ENCODE results near the gene ILDR2.
"Not testable (repeated sequence)": the region's sequence is repeated elsewhere in the genome, so short reads cannot be mapped to it uniquely, and the experiment has no call there.

ILDR2 gene

GRCh38 chr1:166884971-166885370 is 90.4 kb downstream of the ILDR2 start:
- DNase-seq (ENCODE audit: low read depth): no peak

DNA sequence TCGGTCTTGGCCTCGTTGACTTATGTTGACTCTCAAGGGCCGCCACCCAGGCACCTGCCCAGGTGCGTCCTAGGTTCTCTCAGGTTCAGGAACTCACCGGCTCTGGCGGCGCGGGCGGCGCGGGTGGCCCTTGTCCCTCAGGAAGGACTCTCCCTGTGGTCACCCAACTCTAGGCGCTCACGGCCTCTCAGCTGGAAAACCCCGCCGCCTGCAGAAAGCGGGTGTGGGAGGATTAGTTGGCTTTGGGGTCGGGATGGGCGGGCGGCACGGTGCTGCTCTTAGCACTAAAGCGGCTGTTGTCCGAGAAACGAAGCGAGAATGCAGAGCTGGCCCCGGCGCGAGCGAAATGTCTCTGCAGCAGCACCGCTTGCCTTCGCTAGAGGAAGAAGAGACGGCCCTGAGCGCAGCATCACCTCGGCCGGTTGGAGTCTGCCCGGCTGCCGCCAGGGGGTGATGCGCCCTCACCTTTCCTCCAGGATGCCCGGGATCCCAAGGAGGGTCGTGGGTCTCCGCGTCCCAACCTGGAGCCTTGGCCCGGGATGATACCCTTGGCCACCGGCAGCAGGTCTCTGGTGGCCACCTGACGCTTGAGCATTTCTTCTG is 91.2 kb downstream of the ILDR2 start:
- no peak for DNase-seq (ENCODE audit: low read depth)

DNA sequence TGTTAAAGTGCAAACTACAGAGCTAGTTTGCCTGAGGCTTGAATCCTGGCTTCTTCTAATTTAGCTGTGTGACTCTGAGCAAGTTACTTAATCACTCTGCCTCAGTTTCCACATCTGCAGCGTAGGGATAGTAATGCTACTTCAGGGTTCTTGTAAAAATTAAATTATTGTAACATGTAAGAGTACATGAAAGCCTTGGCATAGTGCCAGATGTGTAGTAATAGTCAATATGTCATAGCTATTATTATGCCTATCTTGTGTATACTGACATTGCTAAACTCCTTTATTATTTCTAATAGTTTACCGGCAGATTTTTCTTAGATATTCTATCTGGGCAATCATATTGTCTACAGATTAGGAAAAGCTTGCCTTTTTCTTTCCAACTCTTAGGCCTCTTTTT is 92.4 kb downstream of the ILDR2 start:
- no peak for DNase-seq (ENCODE audit: low read depth)

DNA sequence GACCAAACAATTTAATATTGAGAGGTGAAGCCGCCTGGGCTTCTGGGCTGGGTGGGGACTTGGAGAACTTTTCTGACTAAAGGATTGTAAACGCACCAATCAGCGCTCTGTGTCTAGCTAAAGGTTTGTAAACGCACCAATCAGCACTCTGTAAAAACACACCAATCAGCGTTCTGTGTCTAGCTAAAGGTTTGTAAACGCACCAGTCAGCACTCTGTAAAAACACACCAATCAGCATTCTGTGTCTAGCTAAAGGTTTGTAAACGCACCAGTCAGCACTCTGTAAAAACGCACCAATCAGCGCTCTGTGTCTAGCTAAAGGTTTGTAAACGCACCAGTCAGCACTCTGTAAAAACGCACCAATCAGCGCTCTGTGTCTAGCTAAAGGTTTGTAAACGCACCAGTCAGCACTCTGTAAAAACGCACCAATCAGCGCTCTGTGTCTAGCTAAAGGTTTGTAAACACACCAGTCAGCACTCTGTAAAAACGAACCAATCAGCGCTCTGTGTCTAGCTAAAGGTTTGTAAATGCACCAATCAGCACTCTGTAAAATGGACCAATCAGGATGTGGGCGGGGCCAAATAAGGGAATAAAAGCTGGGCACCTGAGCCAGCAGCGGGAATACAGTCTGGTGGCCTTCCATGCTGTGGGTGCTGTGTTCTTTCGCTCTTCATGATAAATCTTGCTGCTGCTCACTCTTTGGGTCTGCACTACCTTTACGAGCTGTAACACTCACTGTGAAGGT is 97.0 kb downstream of the ILDR2 start:
- not testable (repeated sequence) for DNase-seq (ENCODE audit: low read depth)

- no peak for DNase-seq (ENCODE audit: low read depth)
Observed at GRCh38 chr1:166876540-166876838, 98.9 kb downstream of the ILDR2 start.

DNA sequence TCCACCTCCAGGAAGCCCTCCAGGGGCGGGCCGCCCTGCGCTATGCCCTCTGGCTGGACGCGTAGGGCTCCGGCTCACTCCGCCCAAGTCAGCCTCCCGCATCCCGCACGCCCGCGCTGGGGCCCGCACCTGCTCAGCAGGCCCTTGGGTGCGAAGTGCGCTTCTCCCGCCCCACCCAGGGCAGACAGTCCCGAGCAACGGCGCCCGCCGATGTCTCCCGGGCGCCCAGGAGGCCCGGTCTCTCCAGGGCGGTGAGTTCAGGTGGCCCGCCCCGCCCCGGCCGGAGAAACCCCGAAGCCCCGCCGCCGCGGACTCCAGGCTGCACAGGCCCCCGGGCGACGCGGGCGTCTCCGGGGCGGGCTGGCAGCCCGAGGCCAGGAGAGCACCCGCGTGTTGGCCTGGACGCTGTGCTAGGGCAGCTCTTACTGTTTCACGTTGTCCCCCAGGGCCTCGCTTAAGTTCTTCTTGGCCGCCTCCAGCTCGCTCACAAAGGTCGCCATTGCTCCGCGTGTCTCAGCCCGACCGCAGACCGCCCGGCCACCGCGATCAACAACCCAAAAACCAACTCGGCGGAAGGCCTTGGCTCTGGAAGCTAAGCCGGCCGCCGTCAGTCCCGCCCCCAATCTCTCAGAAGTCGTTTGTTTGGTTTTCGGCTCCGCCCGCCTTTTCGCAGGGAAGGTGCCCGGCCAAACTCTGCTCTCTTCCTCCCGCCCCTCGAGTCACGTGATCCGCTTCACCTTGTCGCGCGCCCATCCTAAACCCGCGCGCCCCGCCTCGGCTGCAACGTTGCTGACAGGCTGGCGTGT is 99.4 kb downstream of the ILDR2 start, which contains the start of gene TADA1:
TADA1 (minus strand) TSS at position 531 of the 806 bp plus-strand sequence; CDS start at position 500, 31 bp downstream.
- peak; percentile 98 for DNase-seq (ENCODE audit: low read depth)

GRCh38 chr1:166875302-166875733 is 100.0 kb downstream of the ILDR2 start:
- DNase-seq (ENCODE audit: low read depth): no peak

DNA sequence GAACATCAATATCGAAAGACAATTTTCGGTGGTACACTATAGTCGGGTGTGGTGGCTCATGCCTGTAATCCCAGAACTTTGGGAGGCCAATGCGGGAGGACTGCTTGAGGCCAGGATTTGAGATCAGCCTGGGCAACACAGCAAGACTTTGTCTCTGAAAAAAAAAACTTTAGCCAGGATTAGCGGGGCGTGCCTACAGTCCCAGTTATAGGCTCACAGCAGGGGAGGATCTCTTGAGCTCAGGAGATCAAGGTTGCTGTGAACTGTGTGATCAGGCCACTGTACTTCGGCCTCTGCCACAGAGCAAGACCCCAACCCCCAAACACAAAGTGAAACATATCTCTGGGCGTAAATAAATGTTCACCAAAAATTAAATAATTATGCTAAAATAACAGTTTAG is 100.9 kb downstream of the ILDR2 start:
- DNase-seq (ENCODE audit: low read depth): no peak

DNA sequence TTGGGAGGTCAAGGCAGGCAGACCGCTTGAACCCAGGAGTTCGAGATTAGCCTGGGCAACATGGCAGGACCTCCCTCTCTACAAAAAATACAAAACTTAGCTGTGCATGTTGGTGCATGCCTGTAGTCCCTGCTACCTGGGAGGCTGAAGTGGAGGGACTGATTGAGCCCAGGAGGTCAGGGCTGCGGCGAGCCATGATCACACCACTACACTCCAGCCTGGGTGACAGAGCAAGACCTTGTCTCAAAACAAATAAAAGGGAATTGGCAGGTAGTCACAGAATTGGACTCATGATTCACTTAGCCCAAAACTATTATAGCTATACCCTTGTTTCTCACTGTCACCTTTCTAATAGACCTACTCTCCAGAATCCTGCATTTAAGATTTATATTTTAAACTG is 104.8 kb downstream of the ILDR2 start:
- DNase-seq (ENCODE audit: low read depth): no peak

GRCh38 chr1:166869318-166870099 is 105.8 kb downstream of the ILDR2 start:
- no peak for DNase-seq (ENCODE audit: low read depth)

DNA sequence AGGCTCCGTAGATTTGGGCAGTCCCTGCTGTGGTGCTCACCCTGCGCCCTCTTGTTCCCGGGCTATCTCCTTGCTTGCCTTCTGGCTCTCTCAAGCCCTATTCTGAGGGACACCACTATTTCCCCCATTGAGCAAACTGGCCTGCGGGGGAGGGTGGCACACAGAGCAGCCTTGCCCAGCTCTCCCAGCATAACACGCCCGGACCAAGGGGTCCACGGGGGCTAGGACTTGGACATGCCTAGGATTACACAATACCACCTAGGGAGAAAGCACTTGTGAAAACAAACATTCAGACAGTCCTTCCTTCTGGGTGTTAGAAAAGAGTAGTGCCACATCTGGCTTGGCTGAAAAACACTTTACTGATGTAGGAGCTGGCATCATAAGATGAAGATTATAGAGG is 106.7 kb downstream of the ILDR2 start:
- no peak for DNase-seq (ENCODE audit: low read depth)

DNA sequence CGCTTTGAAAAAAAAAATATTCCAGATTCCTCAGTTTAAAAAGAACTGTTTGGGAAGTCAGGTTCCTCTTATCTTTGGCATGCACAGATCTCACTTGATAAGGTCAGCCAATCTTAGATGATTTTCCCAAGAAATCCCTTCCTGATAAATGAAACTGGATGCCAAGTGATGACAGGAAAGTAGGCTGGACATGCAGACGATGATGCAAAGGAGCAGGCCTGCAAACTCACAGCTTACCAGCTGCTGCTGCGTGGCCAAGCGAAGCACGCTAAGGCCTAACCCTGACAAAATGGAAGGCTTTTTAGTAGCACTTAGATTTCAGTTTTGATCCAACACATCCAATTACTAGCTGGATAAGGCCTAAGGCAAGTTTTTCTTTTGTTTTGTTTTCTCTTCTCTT is 109.4 kb downstream of the ILDR2 start:
- no peak for DNase-seq (ENCODE audit: low read depth)

DNA sequence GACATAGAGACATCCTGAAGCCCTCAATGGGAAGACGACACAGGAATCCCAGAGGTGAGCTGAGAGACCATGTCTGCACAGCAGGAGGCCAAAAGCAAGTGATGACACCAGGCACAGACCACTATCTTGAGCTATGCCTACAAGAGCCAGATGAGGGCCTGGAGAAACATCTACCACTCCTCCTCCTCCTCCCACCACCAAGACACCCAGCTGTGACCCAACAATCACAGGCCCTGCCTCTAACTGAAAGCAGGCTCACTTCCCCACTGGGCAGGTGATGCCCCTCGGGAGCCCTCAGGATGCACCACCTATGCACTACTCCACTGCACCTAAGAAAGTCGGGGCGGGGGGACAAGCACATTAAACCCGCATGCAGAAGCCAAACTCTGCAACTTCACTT is 115.7 kb downstream of the ILDR2 start:
- DNase-seq (ENCODE audit: low read depth): no peak

DNA sequence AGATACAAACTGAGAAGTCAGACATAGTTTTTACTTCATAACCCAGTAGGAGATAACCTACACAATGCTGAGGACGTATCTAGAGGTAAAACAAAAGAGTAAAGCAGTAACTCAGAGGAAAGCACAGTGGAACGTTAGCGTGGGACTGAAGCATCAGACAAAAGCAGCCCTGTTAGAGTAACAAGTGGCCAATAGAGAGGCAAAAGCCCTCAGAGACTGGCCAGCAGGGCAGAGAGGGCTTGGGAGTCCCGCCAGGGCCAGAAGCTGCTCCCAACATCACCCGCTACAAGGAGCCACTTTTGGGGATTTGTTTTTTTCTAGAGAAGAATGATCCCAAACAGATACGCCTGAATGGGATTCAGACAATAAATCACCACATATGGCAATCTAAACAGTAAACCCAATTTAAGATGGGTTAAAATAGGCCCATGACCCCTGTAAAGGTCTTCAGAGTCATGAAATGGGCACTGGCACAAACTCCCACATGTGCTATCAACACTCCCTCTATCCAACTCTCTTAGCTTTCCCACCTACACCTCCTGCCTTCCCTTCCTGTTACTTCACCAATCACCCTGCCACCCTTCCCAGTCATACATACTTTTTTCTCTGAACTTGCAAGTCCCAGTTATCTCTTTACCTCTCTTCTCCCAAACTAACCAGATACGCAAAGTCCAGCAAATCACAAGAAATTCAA is 116.5 kb downstream of the ILDR2 start:
- no peak for DNase-seq (ENCODE audit: low read depth)
